GM19025 (cell line): ENCODE results near the gene VAV2.

Source experiments
- ATAC-seq: cut with Tn5 transposase; IDR thresholded peaks from one replicate; pipeline ENCODE4 v1.9.1; 2021; ENCODE audit warnings: mild to moderate bottlenecking, low read depth, moderate library complexity; ENCODE audit not compliant: unreplicated experiment

Gene VAV2

GRCh38 chr9:133864011-133864410 lies 128.1 kb downstream of the VAV2 start:
- no peak for ATAC-seq

DNA sequence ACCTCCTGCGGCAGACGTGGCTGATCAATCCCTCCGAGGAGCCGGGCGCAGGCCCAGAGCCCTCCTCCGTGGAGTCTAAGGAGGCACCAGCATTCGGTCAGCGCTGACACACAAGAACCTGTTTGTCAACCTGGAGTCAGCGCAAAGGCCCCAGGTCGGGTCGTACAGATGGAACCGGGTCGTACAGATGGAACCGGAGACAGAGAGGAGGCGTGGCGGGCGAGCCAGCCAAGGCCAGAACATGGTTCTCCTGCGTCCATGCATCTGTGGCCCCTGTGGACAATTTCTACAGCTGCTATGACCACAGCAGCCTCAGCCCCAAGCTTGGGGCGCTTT lies 128.9 kb downstream of the VAV2 start:
- no peak for ATAC-seq

GRCh38 chr9:133862585-133863256 lies 129.4 kb downstream of the VAV2 start:
- no peak for ATAC-seq

DNA sequence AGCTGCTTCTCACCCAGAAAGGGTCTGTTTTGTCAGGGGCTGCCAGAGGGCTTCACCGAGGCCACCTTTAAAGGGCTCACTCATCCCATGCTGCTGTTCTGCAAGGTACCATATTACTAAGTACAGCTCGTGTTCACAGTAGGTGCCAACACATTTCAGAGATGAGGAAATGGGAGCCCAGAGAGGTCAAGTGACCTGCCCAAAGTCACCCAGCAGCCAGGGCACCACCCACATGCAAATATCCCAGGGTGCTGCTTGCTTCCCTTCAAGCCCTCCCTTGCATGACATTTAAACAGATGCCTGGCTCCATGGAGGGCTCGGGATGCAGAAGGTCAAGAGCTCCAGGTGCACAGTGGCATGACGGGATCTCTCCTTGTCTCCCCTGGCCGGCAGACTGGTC lies 130.4 kb downstream of the VAV2 start:
- no peak for ATAC-seq

DNA sequence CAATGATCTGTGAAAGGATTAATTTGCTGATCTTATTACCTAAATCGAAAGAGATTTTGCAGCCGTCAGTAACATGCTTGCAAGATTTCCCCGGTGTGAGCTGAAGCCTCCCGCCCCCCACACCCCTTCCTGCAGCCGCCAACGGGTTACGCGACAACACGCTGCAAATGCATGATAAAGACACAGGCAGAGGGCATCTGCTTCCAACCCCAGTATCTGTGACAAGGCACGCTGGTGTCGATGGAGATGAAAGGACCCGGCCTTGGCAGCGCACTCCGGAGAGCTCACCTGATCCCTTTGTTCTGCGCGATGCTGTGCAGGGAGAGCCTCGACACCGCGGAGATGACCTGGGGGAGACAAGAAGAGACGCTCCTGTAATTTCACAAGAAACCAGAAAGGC lies 131.0 kb downstream of the VAV2 start:
- ATAC-seq, result no peak

DNA sequence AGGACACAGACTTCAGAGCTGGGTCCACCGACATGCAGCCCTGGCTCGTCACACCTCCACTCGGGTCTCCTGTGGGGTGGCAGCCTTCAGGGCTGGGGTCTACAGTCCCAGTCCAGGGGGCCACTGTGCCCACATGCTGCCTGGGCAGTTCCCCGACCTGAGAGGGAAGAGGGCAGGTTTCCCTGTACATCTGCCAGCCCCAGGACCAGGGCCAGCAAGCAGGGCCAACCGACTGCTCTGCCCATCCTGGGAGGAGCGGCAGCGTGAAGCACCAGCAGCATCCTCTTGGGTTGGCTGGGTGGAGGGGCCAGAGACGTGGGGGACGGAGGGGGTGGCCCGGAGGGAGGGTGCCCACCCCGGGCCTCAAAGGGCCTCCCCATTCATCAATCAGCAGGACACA lies 133.4 kb downstream of the VAV2 start:
- no peak for ATAC-seq

DNA sequence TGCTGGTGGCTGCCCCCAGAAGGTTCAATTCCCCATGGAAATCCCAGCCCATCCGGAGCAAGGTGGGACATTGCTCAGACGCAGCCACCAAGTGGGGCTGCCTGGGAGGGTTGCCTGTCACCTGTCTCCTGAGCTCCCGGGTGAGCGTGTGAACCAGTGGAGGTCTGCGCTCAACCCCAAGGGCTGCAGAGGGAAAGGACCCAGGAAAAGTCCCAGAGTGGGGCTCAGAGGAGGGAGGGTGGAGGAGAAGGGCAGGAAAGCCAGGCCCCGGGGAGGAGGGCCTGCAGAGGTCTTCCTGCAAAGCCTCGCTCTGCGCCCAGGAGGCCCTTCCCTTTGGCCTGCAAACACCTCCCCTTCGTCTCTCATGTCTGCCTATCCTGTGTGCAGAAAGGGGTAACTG lies 134.5 kb downstream of the VAV2 start:
- no peak for ATAC-seq

- no peak for ATAC-seq
These were observed 135.3 kb downstream of the VAV2 start for GRCh38 chr9:133856798-133857197.

- no peak for ATAC-seq
These were observed 136.2 kb downstream of the VAV2 start for GRCh38 chr9:133855802-133856521.

DNA sequence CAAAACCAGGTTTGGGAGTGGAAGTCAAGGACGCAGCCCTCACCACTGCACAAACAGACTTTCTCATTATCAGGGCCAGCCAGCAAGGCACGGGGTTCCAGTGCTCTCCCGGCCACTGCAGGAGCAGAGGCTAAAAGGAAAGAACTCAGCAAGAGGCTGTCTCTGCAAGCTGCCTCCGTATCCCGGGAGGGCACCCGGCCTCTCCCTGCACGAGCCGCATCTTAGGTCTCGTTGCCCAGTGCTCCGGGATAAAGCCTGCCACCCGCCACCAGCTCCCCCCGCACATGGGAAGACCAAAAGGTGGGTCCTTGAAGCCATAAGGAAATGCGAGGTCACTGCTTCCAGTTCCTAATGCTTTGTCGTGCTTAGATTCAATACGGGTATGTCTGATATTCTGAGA lies 136.8 kb downstream of the VAV2 start:
- no peak for ATAC-seq

DNA sequence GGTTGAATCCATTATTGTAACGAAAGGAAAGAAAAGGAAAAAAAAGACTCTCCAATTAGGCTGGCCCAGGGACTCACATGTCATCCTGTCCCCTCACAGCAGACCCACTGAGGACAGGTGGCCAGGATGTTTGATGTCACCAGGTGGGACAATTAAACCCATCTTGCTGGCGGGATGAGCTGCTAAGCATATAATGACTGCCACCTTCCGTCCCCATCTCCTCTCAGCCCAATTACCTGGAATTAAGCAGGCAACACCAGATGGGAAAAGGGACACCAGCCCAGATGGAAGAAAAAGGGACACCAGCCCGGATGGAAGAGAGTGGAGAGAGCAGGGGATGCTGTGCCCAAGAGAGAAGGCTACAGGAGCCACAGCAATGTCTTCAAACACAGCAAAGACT lies 137.4 kb downstream of the VAV2 start:
- ATAC-seq, result no peak

DNA sequence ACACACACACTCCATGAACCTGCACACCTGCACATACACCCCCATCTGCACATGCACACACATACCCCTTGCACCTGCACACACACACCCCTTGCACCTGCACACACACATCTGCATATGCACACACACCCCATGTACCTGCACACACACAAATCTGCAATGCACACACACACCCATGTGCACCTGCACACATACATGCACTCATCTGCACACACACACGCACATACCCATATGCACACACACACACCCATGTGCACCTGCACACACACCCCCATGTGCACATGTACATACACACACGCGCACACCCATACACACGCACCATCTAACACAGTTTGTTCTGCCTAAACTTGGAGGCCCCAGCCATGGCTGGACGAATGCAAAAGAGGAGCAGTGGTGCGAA lies 138.1 kb downstream of the VAV2 start:
- no peak for ATAC-seq

GRCh38 chr9:133853331-133853730 lies 138.8 kb downstream of the VAV2 start:
- no peak for ATAC-seq

GRCh38 chr9:133852431-133852830 lies 139.7 kb downstream of the VAV2 start:
- no peak for ATAC-seq

GRCh38 chr9:133851693-133852092 lies 140.4 kb downstream of the VAV2 start:
- no peak for ATAC-seq

- ATAC-seq, result no peak
These were observed 141.2 kb downstream of the VAV2 start for GRCh38 chr9:133850937-133851336.

DNA sequence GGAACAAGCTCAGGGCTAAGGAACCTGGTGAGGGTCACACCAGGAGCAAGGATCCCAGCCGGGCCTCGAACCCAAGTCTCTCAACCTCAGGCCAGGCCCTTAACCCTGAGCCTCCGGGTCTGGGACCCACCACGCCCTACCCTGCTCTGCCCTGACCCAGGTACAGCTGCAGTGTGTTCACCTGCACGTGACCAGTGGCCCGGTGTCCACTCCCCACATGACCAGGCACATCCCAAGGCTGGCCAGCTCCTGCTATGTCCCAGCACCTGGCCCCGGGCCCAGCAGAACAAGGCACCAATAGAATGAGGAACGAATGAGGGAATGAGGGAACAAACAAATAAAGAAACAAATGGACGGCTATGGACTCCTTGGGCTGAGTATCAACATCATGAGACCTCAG lies 142.0 kb downstream of the VAV2 start:
- ATAC-seq, result no peak

DNA sequence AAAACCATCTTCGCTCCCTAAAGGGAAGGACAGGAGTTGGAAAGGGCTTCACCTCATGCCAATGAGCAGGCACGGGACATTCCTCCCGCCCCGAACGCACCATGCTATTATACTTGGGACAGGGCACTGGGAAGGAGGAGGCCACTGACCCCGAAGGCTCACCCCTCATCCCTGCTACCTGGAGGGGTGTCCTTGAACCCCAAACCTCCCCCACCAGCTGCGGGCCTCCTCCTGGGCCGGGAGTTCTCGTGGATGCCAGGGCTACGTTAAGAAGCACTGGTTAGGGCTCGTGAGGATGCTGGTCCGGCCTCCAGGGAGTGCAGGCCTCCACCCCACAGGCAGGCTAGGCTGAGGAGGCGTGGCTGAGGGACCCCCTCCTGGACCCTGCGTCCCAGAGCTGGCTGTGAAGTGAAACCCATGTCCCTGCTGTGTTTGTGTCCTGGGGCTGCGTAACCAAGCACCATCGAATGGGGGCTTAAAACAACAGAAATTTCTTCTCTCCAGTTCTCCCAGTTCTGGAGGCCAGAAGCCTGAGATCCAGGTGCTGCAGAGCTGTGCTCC lies 142.9 kb downstream of the VAV2 start:
- no peak for ATAC-seq

- no peak for ATAC-seq
These were observed 143.5 kb downstream of the VAV2 start for GRCh38 chr9:133848471-133849109.

DNA sequence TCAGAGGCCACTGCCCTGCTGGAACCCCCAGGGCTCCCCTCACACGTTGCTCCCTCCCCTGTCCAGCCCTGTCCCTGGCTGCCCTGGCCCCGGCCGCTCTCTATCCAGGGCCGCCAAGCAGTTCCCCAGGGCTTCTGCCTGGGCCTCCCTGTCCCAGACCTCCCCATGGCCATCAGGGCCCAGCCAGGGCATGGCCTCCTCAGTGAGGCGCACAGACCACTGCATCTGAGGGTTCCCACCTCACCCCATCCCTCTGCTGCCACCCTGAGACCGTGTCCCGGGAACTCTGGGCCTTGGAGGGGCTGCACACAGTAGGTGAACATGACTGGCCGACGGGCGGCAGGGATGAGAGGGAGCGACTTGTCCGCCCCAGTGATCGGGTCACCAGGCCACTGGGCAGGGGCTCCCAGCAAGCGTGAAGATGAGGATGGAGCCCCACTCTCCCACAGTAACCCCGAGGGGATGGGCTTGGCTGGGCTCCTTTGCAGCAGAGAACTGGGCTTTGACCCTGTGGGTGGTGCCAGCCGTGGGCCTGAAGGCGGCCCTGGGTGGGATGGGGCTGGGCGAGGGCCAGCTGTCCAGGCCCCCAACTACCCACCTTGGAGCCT lies 145.5 kb downstream of the VAV2 start:
- ATAC-seq, result no peak

- no peak for ATAC-seq
These were observed 146.7 kb downstream of the VAV2 start for GRCh38 chr9:133845440-133845839.
